PC-9 (cell line): Measurements from ENCODE around the gene VDAC2.

Source experiments
- EZH2 ChIP-seq: fragments of 200-600 bp; sonication (generic); IDR thresholded peaks from 2 replicates; pipeline ENCODE4 v1.8.0; 2017; ENCODE audit warnings: antibody characterized with exemption, low read depth
- TF ChIP-seq, protein P1 (sequence below): fragments of 200-600 bp; sonication (generic); conservative IDR thresholded peaks from 2 replicates; pipeline ENCODE4 v1.6.1; 2017; ENCODE audit warnings: mixed run types, antibody characterized with exemption, mild to moderate bottlenecking, moderate library complexity

DNA sequence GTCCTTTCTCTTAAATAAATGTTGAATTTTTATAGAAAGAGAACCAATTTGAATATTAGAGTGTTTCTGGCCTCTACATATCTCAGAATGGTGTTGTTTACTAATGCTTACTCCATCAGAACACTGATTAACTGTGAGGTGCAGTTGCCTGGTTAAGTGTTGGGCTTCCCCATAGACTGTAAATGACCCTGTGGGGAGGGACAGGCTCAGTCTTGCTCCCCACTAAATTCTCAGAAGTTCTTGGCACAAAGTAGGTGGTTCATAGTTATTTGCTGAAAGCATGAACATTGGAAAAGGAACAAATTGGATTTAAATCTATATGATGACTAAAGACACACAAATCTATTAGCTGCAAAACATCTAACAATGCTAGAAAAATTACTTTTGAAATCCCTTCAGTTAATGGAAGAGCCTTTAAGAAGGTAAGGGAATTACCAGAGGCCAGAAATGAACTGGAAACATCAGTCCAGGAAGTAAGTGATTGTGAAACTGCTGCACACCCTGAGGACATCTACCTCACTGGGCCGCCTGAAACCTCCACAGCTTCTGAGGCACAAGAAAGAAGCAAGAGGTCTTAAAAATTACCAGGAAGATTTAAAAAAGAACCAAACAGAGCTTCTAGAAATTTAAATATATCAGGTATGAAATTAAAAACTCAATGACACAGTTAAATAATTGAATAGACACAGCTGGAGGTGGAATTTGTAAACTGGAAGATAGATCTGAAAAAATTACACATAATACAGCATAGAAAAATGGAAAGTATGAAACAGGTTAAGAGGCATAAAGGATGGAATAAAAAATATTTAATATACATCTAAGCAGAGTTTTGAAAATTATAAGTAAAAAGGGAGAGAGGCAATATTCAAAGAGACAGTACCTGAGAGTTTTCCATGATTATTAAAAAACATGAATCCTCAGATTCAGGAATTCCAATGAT lies 43.0 kb downstream of the VDAC2 start:
- TF ChIP-seq, protein P1, sequence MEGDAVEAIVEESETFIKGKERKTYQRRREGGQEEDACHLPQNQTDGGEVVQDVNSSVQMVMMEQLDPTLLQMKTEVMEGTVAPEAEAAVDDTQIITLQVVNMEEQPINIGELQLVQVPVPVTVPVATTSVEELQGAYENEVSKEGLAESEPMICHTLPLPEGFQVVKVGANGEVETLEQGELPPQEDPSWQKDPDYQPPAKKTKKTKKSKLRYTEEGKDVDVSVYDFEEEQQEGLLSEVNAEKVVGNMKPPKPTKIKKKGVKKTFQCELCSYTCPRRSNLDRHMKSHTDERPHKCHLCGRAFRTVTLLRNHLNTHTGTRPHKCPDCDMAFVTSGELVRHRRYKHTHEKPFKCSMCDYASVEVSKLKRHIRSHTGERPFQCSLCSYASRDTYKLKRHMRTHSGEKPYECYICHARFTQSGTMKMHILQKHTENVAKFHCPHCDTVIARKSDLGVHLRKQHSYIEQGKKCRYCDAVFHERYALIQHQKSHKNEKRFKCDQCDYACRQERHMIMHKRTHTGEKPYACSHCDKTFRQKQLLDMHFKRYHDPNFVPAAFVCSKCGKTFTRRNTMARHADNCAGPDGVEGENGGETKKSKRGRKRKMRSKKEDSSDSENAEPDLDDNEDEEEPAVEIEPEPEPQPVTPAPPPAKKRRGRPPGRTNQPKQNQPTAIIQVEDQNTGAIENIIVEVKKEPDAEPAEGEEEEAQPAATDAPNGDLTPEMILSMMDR: no peak
- TF ChIP-seq EZH2: no peak
